ENCODE results near the gene HTD2. TPM values are rescaled to one million over a fixed set of nuclear protein-coding genes. Genes with fewer than 3 reads are reported as not detected.

The HTD2 gene
- total and polyA plus RNA-seq, 2 of the 4 experiments (the other 2 are of a cell fraction) = 6.4 to 13.3 TPM

DNA sequence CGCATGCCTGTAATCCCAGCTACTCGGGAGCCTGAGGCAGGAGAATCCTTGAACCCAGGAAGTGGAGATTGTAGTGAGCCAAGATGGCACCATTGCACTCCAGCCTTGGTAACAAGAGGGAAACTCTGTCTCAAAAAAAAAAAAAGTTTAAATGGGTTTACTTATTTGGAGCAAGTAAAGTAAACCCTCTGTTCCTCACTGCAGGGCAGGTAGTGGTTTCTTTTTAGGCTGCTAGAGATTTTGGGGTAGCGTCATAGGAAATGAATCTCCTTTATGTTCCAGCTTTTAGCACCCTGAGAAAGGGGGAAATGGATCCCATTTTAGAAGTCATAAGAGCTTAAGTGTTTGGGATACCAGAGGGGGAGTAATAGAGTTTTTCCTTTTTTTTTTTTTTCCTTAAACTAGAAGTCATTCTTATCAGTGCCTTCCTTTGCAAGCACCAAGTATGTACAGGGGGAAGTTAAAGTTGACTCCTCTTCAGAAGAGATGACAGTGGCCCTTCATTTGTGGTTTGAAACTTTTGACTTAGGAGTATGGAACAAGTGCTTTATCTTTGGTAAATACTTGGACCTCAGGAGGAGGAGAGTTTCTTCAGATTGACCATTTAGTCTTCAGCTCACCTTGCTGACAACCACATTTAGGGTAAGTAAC, 34.4 kb downstream of the HTD2 start:
- Histone ChIP-seq H4K8ac (ENCODE audit: low read depth in 2 of 2, low read length in 2 of 2) (peak overlapping the region in 1 of 2 experiments; percentile 47; a peak in 1 of 4 replicates), H3K9ac (ENCODE audit: low read depth, low read length) (no peak overlapping the region), H3K9me1 (ENCODE audit: insufficient read depth, low read length) (peaks cover 16% of the 10 kb centered on the region), H3K4me3 (ENCODE audit: insufficient read depth, low read depth, low read length) (no peak overlapping the region), H3K23ac (ENCODE audit: low read depth, low read length) (no peak overlapping the region; the same call in 1 of the 2 replicates), H3K4ac (ENCODE audit: low read depth, low read length) (peak overlapping the region; percentile 66), H3K27me3 (ENCODE audit: control insufficient read depth, insufficient read depth, low read length) (no peaks in the 10 kb centered on the region), H2BK5ac (ENCODE audit: low read depth, low read length, poor library complexity, severe bottlenecking) (peak overlapping the region; percentile 17), H3K4me1 (ENCODE audit: control insufficient read depth, insufficient read depth, low read length) (peaks cover 16% of the 10 kb centered on the region), H3K9me3 (ENCODE audit: control insufficient read depth, insufficient read depth, low read length) (no peaks in the 10 kb centered on the region), H2BK20ac (ENCODE audit: low read depth, low read length) (peak overlapping the region; percentile 8; the same call in 1 of the 2 replicates), H2AK5ac (ENCODE audit: low read depth, low read length) (peak overlapping the region; percentile 76; the same call in 1 of the 2 replicates), H2BK15ac (ENCODE audit: low read depth, low read length) (peak overlapping the region; percentile 67; the same call in 1 of the 3 replicates), H3K14ac (replicated peaks; ENCODE audit: low read depth, low read length) (peak overlapping the region; percentile 22; the same call in 1 of the 2 replicates), H4K20me1 (ENCODE audit: insufficient read depth, low read length) (peaks cover 19% of the 10 kb centered on the region; the same call in 1 of the 2 replicates), H2AFZ (replicated peaks; ENCODE audit: low read length, poor library complexity) (no peak overlapping the region), H3K36me3 (ENCODE audit: control insufficient read depth, insufficient read depth, low read length) (peaks cover 5% of the 10 kb centered on the region; the same call in 1 of the 2 replicates), H2AK9ac (replicated peaks; ENCODE audit: low read depth, low read length, poor library complexity) (no peak overlapping the region), H3K4me2 (ENCODE audit: low read depth, low read length) (no peak overlapping the region), H3K79me1 (ENCODE audit: low read depth in 1 of 2, low read length in 2 of 2) (peaks cover 27 to 68% of the 10 kb centered on the region in 2 experiments), H3K56ac (ENCODE audit: extremely low read depth, insufficient read depth, low read length) (no peak overlapping the region; the same call in 1 of the 2 replicates), H2BK120ac (ENCODE audit: low read depth, low read length) (peak overlapping the region; percentile 59), H3K27ac (ENCODE audit: insufficient read depth, low read length) (peak overlapping the region; percentile 53; the same call in 1 of the 2 replicates), H4K5ac (ENCODE audit: low read depth, low read length) (no peak overlapping the region), H4K91ac (ENCODE audit: insufficient read depth, low read depth, low read length) (peak overlapping the region; percentile 26; the same call in 1 of the 2 replicates), H3K18ac (ENCODE audit: low read depth, low read length) (peak overlapping the region; percentile 24; the same call in 1 of the 2 replicates)
- no peak for TF ChIP-seq RFX5 (IDR thresholded peaks at IDR 0.05; ENCODE audit: low read depth, low read length)
- no peak for TF ChIP-seq BHLHE40 (IDR thresholded peaks at IDR 0.05; ENCODE audit: low read depth, low read length)
- TF ChIP-seq NFE2L2 (IDR thresholded peaks at IDR 0.05; ENCODE audit: low read depth, low read length) = no peak
- no peak for TF ChIP-seq MAFK (IDR thresholded peaks at IDR 0.05; ENCODE audit: low read depth, low read length)
- TF ChIP-seq MXI1 (IDR thresholded peaks at IDR 0.05; ENCODE audit: borderline replicate concordance, low read depth, low read length) = no peak
- TF ChIP-seq MAZ (IDR thresholded peaks at IDR 0.05; ENCODE audit: borderline replicate concordance, low read depth, low read length) = no peak
- no peak for TF ChIP-seq ELK1 (IDR thresholded peaks at IDR 0.05; ENCODE audit: borderline replicate concordance, low read depth, low read length)
- no peak for TF ChIP-seq FOS (IDR thresholded peaks at IDR 0.05; ENCODE audit: low read depth, low read length)
- no peak for TF ChIP-seq RCOR1 (IDR thresholded peaks at IDR 0.05; ENCODE audit: insufficient replicate concordance, low read length)
- ATAC-seq (ENCODE audit: low read depth) (no peak), DNase-seq (no peak)
- BruUV-seq (replicated peaks) = no TSS peak
- intact Hi-C loops (cut with micrococcal nuclease) (no loop called here), in situ Hi-C loops (cut with MboI; ENCODE audit: low sequenced_read_pairs) (no loop called here), dilution Hi-C loops (cut with HindIII; ENCODE audit: low sequenced_read_pairs, unreplicated experiment) (no loop called here)
- no CpG with 5 or more reads among the region's 3 CpGs for WGBS, 2 experiments (ENCODE audit: extremely low coverage in 2 of 2, insufficient read length in 1 of 2)
- ChIA-PET POLR2A (ENCODE audit: unreplicated experiment) (interaction anchor here (0.7 kb wide), 1 partner anchor 86 kb away, joined by 8 read pairs; no protein-coding TSS in a partner anchor), CTCF (no interaction called here)

Data from IMR-90 (cell line).